Fibroblast of skin of back (primary cell): ENCODE results near the gene RBBP4.

Experiments
- DNase-seq: peaks from one replicate; pipeline ENCODE4 v3.0.0-alpha.2; 2013

The RBBP4 gene

GRCh38 chr1:32724678-32725614 lies 73.9 kb downstream of the RBBP4 start:
- peak; percentile 94 for DNase-seq

- DNase-seq, result no peak
Measured at GRCh38 chr1:32725615-32725982, 74.6 kb downstream of the RBBP4 start.

- no peak for DNase-seq
Measured at GRCh38 chr1:32727876-32728275, 76.9 kb downstream of the RBBP4 start.

DNA sequence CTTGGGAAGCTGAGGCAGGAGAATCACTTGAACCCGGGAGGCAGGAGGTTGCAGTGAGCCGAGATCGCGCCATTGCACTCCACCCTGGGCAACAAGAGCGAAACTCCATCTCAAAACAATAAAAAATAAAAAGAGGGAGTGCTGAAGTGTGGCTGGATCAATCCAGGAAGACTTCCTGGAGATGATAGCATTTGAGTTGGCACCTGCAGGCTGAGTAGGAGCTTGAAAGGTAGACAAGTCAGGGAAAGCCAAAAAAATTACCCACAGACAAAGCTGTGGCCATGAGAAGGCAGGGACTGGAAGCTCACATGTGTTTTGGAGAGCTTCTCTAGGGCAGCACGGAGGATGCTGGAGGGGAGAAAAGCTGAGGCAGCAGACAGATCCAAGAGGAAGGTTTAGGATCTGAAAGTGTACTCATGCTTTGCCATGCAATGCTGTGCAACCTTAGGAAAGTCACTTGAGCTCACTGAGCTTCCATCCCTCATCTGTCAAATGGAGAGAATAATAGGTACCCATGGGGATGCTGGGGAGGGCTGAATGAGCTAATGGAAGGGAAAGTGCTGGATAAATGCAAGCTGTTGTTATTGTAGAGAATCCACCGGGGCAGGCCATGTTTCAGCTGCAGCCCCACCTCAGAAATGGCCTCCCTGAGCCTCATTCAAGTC lies 77.5 kb downstream of the RBBP4 start:
- no peak for DNase-seq

GRCh38 chr1:32729254-32730046 lies 78.4 kb downstream of the RBBP4 start:
- no peak for DNase-seq

DNA sequence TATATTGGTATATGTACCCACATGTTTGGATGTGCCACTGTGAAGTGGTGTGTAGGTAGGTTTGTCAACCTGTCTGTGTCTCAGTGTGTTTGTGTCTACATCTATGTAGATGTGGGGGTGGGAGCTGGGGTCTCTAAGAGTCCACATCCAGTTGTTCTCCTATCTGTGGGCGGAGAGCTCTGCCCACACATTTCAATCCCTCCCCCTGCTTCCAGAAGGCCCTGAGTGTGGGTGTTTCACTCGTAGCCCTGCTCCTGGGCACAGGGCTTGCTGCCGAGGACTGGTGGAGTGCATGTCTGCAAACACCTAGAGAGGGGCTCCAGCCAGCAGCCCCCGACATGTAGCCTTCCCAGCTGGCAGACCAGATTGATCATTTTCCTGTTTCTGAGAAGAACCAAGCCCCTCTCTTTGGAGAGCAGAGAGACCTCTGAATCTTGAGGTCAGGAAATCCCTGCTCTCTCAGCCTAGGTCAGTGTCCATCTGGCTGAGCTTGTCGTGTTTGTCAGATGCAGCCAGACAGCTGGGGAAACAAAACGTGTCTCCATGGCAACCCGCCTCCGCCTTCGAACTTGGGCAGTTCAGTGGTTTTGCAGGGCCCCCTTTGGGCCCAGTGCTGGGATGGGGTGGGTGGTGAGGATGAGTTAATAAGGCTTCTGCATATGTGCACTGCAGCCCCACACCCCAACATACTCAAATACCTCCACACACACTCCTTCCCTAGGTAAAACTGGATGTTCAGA lies 82.7 kb downstream of the RBBP4 start:
- no peak for DNase-seq
